Stomach (tissue), 4 donors: Measurements from ENCODE around the gene ALDOC.
"Not testable (repeated sequence)": the region's sequence is repeated elsewhere in the genome, so short reads cannot be mapped to it uniquely, and the experiment has no call there.

Source experiments
- CTCF ChIP-seq, 7 experiments: fragments of 450-650 bp in 4 of 7; fragments of 200-600 bp in 3 of 7; sonication (generic) in 3 of 7; IDR thresholded peaks; one replicate each; pipeline ENCODE4 v1.5.1; 2016 to 2019; ENCODE audit warnings: antibody characterized with exemption in 7 of 7, control low read depth in 2 of 7, mild to moderate bottlenecking in 1 of 7
- EP300 ChIP-seq: sonication (generic); formaldehyde crosslinking; IDR thresholded peaks from one replicate; pipeline ENCODE4 v1.6.1; 2017; ENCODE audit warnings: antibody characterized with exemption
- POLR2A ChIP-seq, 4 donors: fragments of 450-650 bp; IDR thresholded peaks; one replicate each; pipeline ENCODE4 v1.6.1; 2016; ENCODE audit warnings: antibody characterized with exemption in 4 of 4, control low read depth in 2 of 4, mild to moderate bottlenecking in 1 of 4, moderate library complexity in 1 of 4
- POLR2AphosphoS5 ChIP-seq, 3 donors: sonication (generic); formaldehyde crosslinking; IDR thresholded peaks; one replicate each; pipeline ENCODE4 v1.6.1; 2016; ENCODE audit warnings: antibody characterized with exemption in 3 of 3

GRCh38 chr17:28604031-28604430 is 27.3 kb upstream of the ALDOC start:
- TF ChIP-seq CTCF (IDR thresholded peaks at IDR 0.05); POLR2A (IDR thresholded peaks at IDR 0.05); EP300; POLR2AphosphoS5 (IDR thresholded peaks at IDR 0.05): not testable (repeated sequence)
